OCI-LY1 (cell line): ENCODE data around the gene LRRTM3.

ENCODE experiments used
- H2AFZ ChIP-seq: fragments of 200-600 bp; sonication (generic), shearing (Covaris generic); 2 replicates; pipeline ENCODE4 v1.6.0; 2014; ENCODE audit warnings: antibody characterized with exemption, mild to moderate bottlenecking, low read length
- H3F3A ChIP-seq: fragments of 200-600 bp; sonication (generic), shearing (Covaris generic); 2 replicates; pipeline ENCODE4 v1.6.0; 2014; ENCODE audit warnings: mild to moderate bottlenecking, antibody characterized with exemption, low read length, moderate library complexity; ENCODE audit not compliant: insufficient read depth
- H3K27ac ChIP-seq: fragments of 200-600 bp; sonication (generic); 2 replicates; pipeline ENCODE4 v1.5.1; 2014; ENCODE audit warnings: low read length, mixed run types, mild to moderate bottlenecking, low read depth; ENCODE audit not compliant: poor library complexity, severe bottlenecking
- H3K27me3 ChIP-seq: fragments of 200-600 bp; sonication (generic); 2 replicates; pipeline ENCODE4 v1.6.0; 2014; ENCODE audit warnings: antibody characterized with exemption, mild to moderate bottlenecking, low read length, moderate library complexity; ENCODE audit not compliant: insufficient read depth
- H3K36me3 ChIP-seq: fragments of 200-600 bp; sonication (generic); 2 replicates; pipeline ENCODE4 v1.6.1; 2014; ENCODE audit warnings: mild to moderate bottlenecking, antibody characterized with exemption, low read length, moderate library complexity, mixed read lengths; ENCODE audit not compliant: insufficient read depth
- H3K4me1 ChIP-seq: fragments of 200-600 bp; sonication (generic); 2 replicates; pipeline ENCODE4 v1.5.1; 2014; ENCODE audit warnings: mild to moderate bottlenecking, low read length, moderate library complexity; ENCODE audit not compliant: insufficient read depth, severe bottlenecking
- H3K4me2 ChIP-seq: fragments of 200-600 bp; sonication (generic), shearing (Covaris generic); 2 replicates; pipeline ENCODE4 v1.6.1; 2014; ENCODE audit warnings: low read length
- H3K4me3 ChIP-seq: fragments of 200-600 bp; sonication (generic); 2 replicates; pipeline ENCODE4 v1.5.1; 2014; ENCODE audit warnings: low read length, low read depth, mild to moderate bottlenecking, mixed read lengths; ENCODE audit not compliant: poor library complexity, severe bottlenecking
- H3K79me2 ChIP-seq: fragments of 200-600 bp; shearing (Covaris generic); 2 replicates; pipeline ENCODE4 v1.6.1; 2016; ENCODE audit warnings: mixed run types, low read length, mixed read lengths; ENCODE audit not compliant: insufficient read depth
- H3K9ac ChIP-seq: fragments of 200-600 bp; sonication (generic), shearing (Covaris generic); 2 replicates; pipeline ENCODE4 v1.6.1; 2014; ENCODE audit warnings: mild to moderate bottlenecking, low read length, mixed read lengths
- H3K9me2 ChIP-seq: fragments of 200-600 bp; sonication (generic), shearing (Covaris generic); 2 replicates; pipeline ENCODE4 v1.6.1; 2014; ENCODE audit warnings: low read depth, mild to moderate bottlenecking, low read length, mixed read lengths
- H3K9me3 ChIP-seq: fragments of 200-600 bp; shearing (Covaris generic); 2 replicates; pipeline ENCODE4 v1.6.1; 2014; ENCODE audit warnings: low read length, mixed read lengths
- H4K20me1 ChIP-seq: fragments of 200-600 bp; sonication (generic), shearing (Covaris generic); 2 replicates; pipeline ENCODE4 v1.6.0; 2016; ENCODE audit warnings: mild to moderate bottlenecking, low read length; ENCODE audit not compliant: insufficient read depth
- CTCF ChIP-seq: fragments of 200-600 bp; sonication (generic), shearing (Covaris generic); IDR thresholded peaks from 2 replicates; pipeline ENCODE4 v1.5.1; 2017; ENCODE audit warnings: mild to moderate bottlenecking, antibody characterized with exemption, low read length, moderate library complexity, mixed read lengths
- EZH2 ChIP-seq: fragments of 200-600 bp; sonication (generic), shearing (Covaris generic); IDR thresholded peaks from 2 replicates; pipeline ENCODE4 v1.8.0; 2017; ENCODE audit warnings: borderline replicate concordance, mixed run types, mild to moderate bottlenecking, antibody characterized with exemption, low read length, moderate library complexity, mixed read lengths

Gene LRRTM3

DNA sequence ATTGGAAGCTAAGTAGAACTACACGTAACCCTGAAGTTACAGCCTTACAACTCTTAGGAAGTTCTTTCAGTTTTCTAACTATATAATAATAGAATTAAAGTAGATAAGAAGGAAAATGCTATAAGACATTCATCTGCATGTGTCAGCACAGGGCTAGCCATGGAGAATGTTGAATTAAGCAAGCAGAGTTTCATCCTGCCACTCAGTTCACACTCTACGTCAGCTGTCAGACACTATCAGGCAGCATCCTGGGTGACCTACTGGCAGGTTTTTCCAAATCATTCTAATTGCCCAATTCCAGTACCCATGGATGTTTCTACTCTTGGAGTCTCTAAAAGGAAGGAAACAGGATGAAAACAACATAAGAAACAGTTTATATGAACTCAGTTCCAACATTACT, 45.0 kb upstream of the LRRTM3 start:
- Histone ChIP-seq H3K27me3 (no peaks in the 10 kb centered on the region), H3K9me2 (no peaks in the 10 kb centered on the region), H2AFZ (no peak overlapping the region), H3K9me3 (no peaks in the 10 kb centered on the region), H4K20me1 (no peaks in the 10 kb centered on the region), H3K4me3 (no peak overlapping the region), H3K9ac (no peak overlapping the region), H3K4me2 (no peak overlapping the region), H3K36me3 (no peaks in the 10 kb centered on the region), H3K79me2 (no peaks in the 10 kb centered on the region), H3K27ac (no peak overlapping the region), H3F3A (no peaks in the 10 kb centered on the region), H3K4me1 (no peaks in the 10 kb centered on the region)
- TF ChIP-seq EZH2 = no peak
- TF ChIP-seq CTCF = no peak

DNA sequence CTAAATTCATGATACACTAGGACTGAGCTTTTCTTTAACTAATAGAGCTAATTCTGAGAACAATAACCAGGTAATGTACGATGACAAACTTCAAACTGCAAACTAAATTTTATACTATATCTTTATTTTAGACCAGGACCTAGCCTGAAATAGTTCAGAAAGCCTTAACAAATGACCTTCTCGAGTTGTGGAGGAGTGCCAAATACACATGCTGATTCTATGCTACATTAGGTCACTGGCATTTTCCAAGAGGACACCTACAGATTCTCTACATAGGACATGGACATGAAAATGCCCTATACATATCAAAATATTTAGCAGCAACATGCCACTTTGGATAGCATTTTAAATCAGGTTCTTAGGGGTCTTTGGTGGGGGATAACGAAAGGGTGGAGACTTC, 44.0 kb upstream of the LRRTM3 start:
- TF ChIP-seq CTCF (no peak), EZH2 (no peak)
- H2AFZ ChIP-seq = no peak overlapping the region
- H3K9ac ChIP-seq = no peak overlapping the region
- no peak overlapping the region for H3K4me2 ChIP-seq
- H3F3A ChIP-seq = no peaks in the 10 kb centered on the region
- H3K36me3 ChIP-seq = no peaks in the 10 kb centered on the region
- H3K4me1 ChIP-seq = no peaks in the 10 kb centered on the region
- no peaks in the 10 kb centered on the region for H3K9me3 ChIP-seq
- H3K27me3 ChIP-seq = no peaks in the 10 kb centered on the region
- no peaks in the 10 kb centered on the region for H4K20me1 ChIP-seq
- no peaks in the 10 kb centered on the region for H3K79me2 ChIP-seq
- H3K9me2 ChIP-seq = no peaks in the 10 kb centered on the region
- no peak overlapping the region for H3K4me3 ChIP-seq
- no peak overlapping the region for H3K27ac ChIP-seq

- Histone ChIP-seq H3K36me3 (no peaks in the 10 kb centered on the region), H2AFZ (no peak overlapping the region), H4K20me1 (no peaks in the 10 kb centered on the region), H3K9me3 (no peaks in the 10 kb centered on the region), H3K9ac (no peak overlapping the region), H3K9me2 (no peaks in the 10 kb centered on the region), H3K27ac (no peak overlapping the region), H3K4me1 (no peaks in the 10 kb centered on the region), H3K27me3 (no peaks in the 10 kb centered on the region), H3K79me2 (no peaks in the 10 kb centered on the region), H3K4me3 (no peak overlapping the region), H3F3A (no peaks in the 10 kb centered on the region), H3K4me2 (no peak overlapping the region)
- no peak for TF ChIP-seq CTCF
- TF ChIP-seq EZH2 = no peak
These were observed 43.6 kb upstream of the LRRTM3 start for GRCh38 chr10:66882271-66882670.
